Esophagus squamous epithelium (tissue), 5 donors: ENCODE data around the gene MMP8. TPM values are rescaled to one million over a fixed set of nuclear protein-coding genes. Genes with fewer than 3 reads are reported as not detected.

ENCODE experiments used
- DNase-seq: peaks from one replicate; lab custom pipeline; 2025; lab: John Stamatoyannopoulos, UW
- H3K27ac ChIP-seq, 4 donors: fragments of 200-600 bp; sonication (generic); one replicate each; pipeline ENCODE4 v1.5.1; 2016 to 2019; ENCODE audit warnings: mild to moderate bottlenecking in 1 of 4
- H3K27me3 ChIP-seq, 4 donors: fragments of 200-600 bp; sonication (generic); 1 replicate in 3 of 4; 2 replicates in 1 of 4; pipeline versions ENCODE4 v1.5.1 to v1.6.0; 2017 to 2021; ENCODE audit warnings: antibody characterized with exemption in 1 of 4
- H3K36me3 ChIP-seq, 3 donors: fragments of 200-600 bp; sonication (generic); one replicate each; pipeline ENCODE4 v1.5.1; 2016 to 2019
- H3K4me1 ChIP-seq, 3 donors: fragments of 200-600 bp; sonication (generic); one replicate each; pipeline ENCODE4 v1.5.1; 2017 to 2019
- H3K4me3 ChIP-seq, 4 donors: fragments of 200-600 bp; sonication (generic); 1 replicate in 3 of 4; 2 replicates in 1 of 4; pipeline ENCODE4 v1.5.1; 2016 to 2019; ENCODE audit warnings: mild to moderate bottlenecking in 2 of 4, moderate library complexity in 1 of 4
- H3K9me3 ChIP-seq, 3 donors: fragments of 200-600 bp; sonication (generic); one replicate each; pipeline ENCODE4 v1.5.1; 2016 to 2019
- CTCF ChIP-seq, 6 experiments: fragments of 450-650 bp in 4 of 6; fragments of 200-600 bp in 2 of 6; sonication (generic) in 2 of 6; IDR thresholded peaks; one replicate each; pipeline ENCODE4 v1.5.1; 2016 to 2019; ENCODE audit warnings: antibody characterized with exemption in 6 of 6, mild to moderate bottlenecking in 4 of 6, moderate library complexity in 4 of 6
- POLR2A ChIP-seq, 4 donors: fragments of 450-650 bp; IDR thresholded peaks; one replicate each; pipeline ENCODE4 v1.6.1; 2017; ENCODE audit warnings: antibody characterized with exemption in 4 of 4, mild to moderate bottlenecking in 4 of 4, moderate library complexity in 3 of 4
- WGBS, 2 donors: methylation state at CpG; one replicate each; pipeline ENCODE4 v1.1.5; 2018; 5-methylcytosine and 5-hydroxymethylcytosine counted together
- intact Hi-C: fragments of 100-400 bp; cut with DNase I; formaldehyde crosslinking; loops from one replicate; pipeline ENCODE4 v1.15.0; 2022
- total RNA-seq, 4 donors: library from RNA; depleted of rRNA; stranded (reverse); fragments of >200 nt; gene quantifications; one replicate each; pipeline ENCODE4 v1.1.0, GENCODE V29; 2016
- donor health status: DM: yes; HTN: yes; CAD: no.

The MMP8 gene
- total RNA-seq, 4 donors from 2014 or later: not detected

- 36 to 69% methylated on average over 2 of the region's 2 CpGs for whole genome bisulfite sequencing, 2 donors
- intact Hi-C loops: no loop called here
- DNase-seq: no peak
Measured at GRCh38 chr11:102763440-102763839, 38.7 kb upstream of the MMP8 start.

GRCh38 chr11:102762361-102762767 lies 37.6 kb upstream of the MMP8 start:
- intact Hi-C loops: no loop called here
- 31 to 48% methylated on average over 2 of the region's 2 CpGs for WGBS, 2 donors
- Histone ChIP-seq H3K9me3 (no peaks in the 10 kb centered on the region), H3K4me3 (no peak overlapping the region), H3K36me3 (no peaks in the 10 kb centered on the region), H3K27me3 (peaks cover 0 to 28% (median 0%) of the 10 kb centered on the region in 4 donors), H3K4me1 (peaks cover 0 to 14% (median 0%) of the 10 kb centered on the region in 3 donors), H3K27ac (no peak overlapping the region)
- TF ChIP-seq POLR2A (IDR thresholded peaks at IDR 0.05) (no peak), CTCF (IDR thresholded peaks at IDR 0.05) (no peak)
- no peak for DNase-seq

More at GRCh38 chr11:102763440-102763839, 38.7 kb upstream of the MMP8 start:
- H3K4me3 ChIP-seq: no peak overlapping the region
- no peaks in the 10 kb centered on the region for H3K36me3 ChIP-seq
- H3K27ac ChIP-seq: no peak overlapping the region
- peaks cover 0 to 14% (median 0%) of the 10 kb centered on the region in 3 donors for H3K4me1 ChIP-seq
- no peaks in the 10 kb centered on the region for H3K9me3 ChIP-seq
- H3K27me3 ChIP-seq: peaks cover 0 to 34% (median 0%) of the 10 kb centered on the region in 4 donors
- TF ChIP-seq CTCF (IDR thresholded peaks at IDR 0.05) (no peak), POLR2A (IDR thresholded peaks at IDR 0.05) (no peak)

- Histone ChIP-seq H3K9me3 (no peaks in the 10 kb centered on the region), H3K27ac (no peak overlapping the region), H3K27me3 (peaks cover 0 to 22% (median 0%) of the 10 kb centered on the region in 4 donors), H3K36me3 (no peaks in the 10 kb centered on the region), H3K4me3 (no peak overlapping the region), H3K4me1 (peaks cover 0 to 14% (median 0%) of the 10 kb centered on the region in 3 donors)
- TF ChIP-seq POLR2A (IDR thresholded peaks at IDR 0.05) (no peak), CTCF (IDR thresholded peaks at IDR 0.05) (no peak)
- DNase-seq: no peak
- intact Hi-C loops: no loop called here
- WGBS, 2 donors: 82 to 87% methylated on average over 4 of the region's 4 CpGs
Measured at GRCh38 chr11:102761646-102762238, 37.0 kb upstream of the MMP8 start.

- H3K27me3 ChIP-seq: peaks cover 0 to 17% (median 0%) of the 10 kb centered on the region in 4 donors
- intact Hi-C loops: no loop called here
- no peak for DNase-seq
- H3K4me1 ChIP-seq: peaks cover 0 to 14% (median 0%) of the 10 kb centered on the region in 3 donors
- TF ChIP-seq CTCF (IDR thresholded peaks at IDR 0.05) (no peak), POLR2A (IDR thresholded peaks at IDR 0.05) (no peak)
- H3K27ac ChIP-seq: peak overlapping the region in 1 of 4 donors; percentile 3
- H3K9me3 ChIP-seq: no peaks in the 10 kb centered on the region
- 22 to 29% methylated on average over 4 of the region's 4 CpGs for WGBS, 2 donors
- H3K36me3 ChIP-seq: no peaks in the 10 kb centered on the region
- H3K4me3 ChIP-seq: no peak overlapping the region
Measured at GRCh38 chr11:102760344-102761035, 35.7 kb upstream of the MMP8 start.
